GM23338 (cell line): ENCODE results near the gene PRODH2. TPM values are rescaled to one million over a fixed set of nuclear protein-coding genes. Genes with fewer than 3 reads are reported as not detected.

ENCODE experiments used
- ATAC-seq: fragments of 200-7000 bp; cut with Tn5 transposase; 3 replicates; pipeline ENCODE4 v1.9.1; 2020
- DNase-seq: peaks from one replicate; pipeline ENCODE4 v3.0.0-alpha.2; 2015; ENCODE audit warnings: low spot score
- H2AFZ ChIP-seq: fragments of 200-600 bp; sonication (generic); 2 replicates; pipeline ENCODE4 v1.8.0; 2016; ENCODE audit warnings: antibody characterized with exemption, mild to moderate bottlenecking, moderate library complexity
- H3F3A ChIP-seq: fragments of 200-600 bp; sonication (generic); replicated peaks from 2 replicates; pipeline ENCODE4 v1.8.0; 2017; ENCODE audit warnings: antibody characterized with exemption, mixed run types, low read depth
- H3K27ac ChIP-seq: fragments of 200-600 bp; sonication (generic); 2 replicates; pipeline ENCODE4 v1.6.1; 2016; ENCODE audit warnings: low read depth
- H3K27me3 ChIP-seq: fragments of 200-600 bp; sonication (generic); 2 replicates; pipeline ENCODE4 v1.8.0; 2016; ENCODE audit warnings: mild to moderate bottlenecking, mixed run types, moderate library complexity; ENCODE audit not compliant: insufficient read depth
- H3K36me3 ChIP-seq: fragments of 200-600 bp; sonication (generic); 2 replicates; pipeline ENCODE4 v1.8.0; 2016; ENCODE audit warnings: mild to moderate bottlenecking; ENCODE audit not compliant: insufficient read depth
- H3K4me1 ChIP-seq: fragments of 200-600 bp; sonication (generic); 2 replicates; pipeline ENCODE4 v1.8.0; 2016; ENCODE audit warnings: mild to moderate bottlenecking, moderate library complexity; ENCODE audit not compliant: insufficient read depth
- H3K4me2 ChIP-seq: fragments of 200-600 bp; sonication (generic); 2 replicates; pipeline ENCODE4 v1.7.1; 2017; ENCODE audit warnings: mixed run types
- H3K4me3 ChIP-seq: fragments of 200-600 bp; sonication (generic); 2 replicates; pipeline ENCODE4 v1.6.1; 2016; ENCODE audit warnings: mixed run types
- H3K79me2 ChIP-seq: fragments of 200-600 bp; sonication (generic); replicated peaks from 2 replicates; pipeline ENCODE4 v1.8.0; 2017; ENCODE audit warnings: mild to moderate bottlenecking; ENCODE audit not compliant: insufficient read depth
- H3K9me2 ChIP-seq: fragments of 200-600 bp; sonication (generic); 2 replicates; pipeline ENCODE4 v1.8.0; 2017; ENCODE audit not compliant: insufficient read depth
- H4K20me1 ChIP-seq: fragments of 200-600 bp; sonication (generic); replicated peaks from 2 replicates; pipeline ENCODE4 v1.8.0; 2017; ENCODE audit warnings: mild to moderate bottlenecking; ENCODE audit not compliant: insufficient read depth
- H3K27ac Mint-ChIP-seq: 2 replicates; pipeline ENCODE4 v1.8.0; 2020; ENCODE audit warnings: inconsistent platforms, mild to moderate bottlenecking, moderate library complexity, mixed read lengths
- H3K27me3 Mint-ChIP-seq: 3 replicates; pipeline ENCODE4 v1.8.0; 2022; ENCODE audit warnings: low read depth, mild to moderate bottlenecking, moderate library complexity, mixed read lengths, inconsistent platforms; ENCODE audit not compliant: insufficient read depth, poor library complexity
- H3K36me3 Mint-ChIP-seq: 3 replicates; pipeline ENCODE4 v1.8.0; 2021; ENCODE audit warnings: low read depth, mild to moderate bottlenecking, inconsistent platforms, moderate library complexity, mixed read lengths
- H3K4me1 Mint-ChIP-seq: 3 replicates; pipeline ENCODE4 v1.8.0; 2020; ENCODE audit warnings: mild to moderate bottlenecking, inconsistent platforms, mixed read lengths
- H3K4me3 Mint-ChIP-seq: 3 replicates; pipeline ENCODE4 v1.8.0; 2021; ENCODE audit warnings: moderate library complexity, mild to moderate bottlenecking, inconsistent platforms, mixed read lengths
- H3K9me3 Mint-ChIP-seq: 3 replicates; pipeline ENCODE4 v1.8.0; 2020; ENCODE audit warnings: moderate library complexity, mild to moderate bottlenecking, inconsistent platforms, mixed read lengths
- CREB1 ChIP-seq: fragments of 250-450 bp; sonication (Bioruptor Pico); IDR thresholded peaks from 2 replicates; pipeline ENCODE4 v1.5.0; 2020; ENCODE audit warnings: low read depth, mild to moderate bottlenecking, moderate library complexity
- JUNB ChIP-seq: IDR thresholded peaks from one replicate; pipeline ENCODE4 v1.6.1; 2016; ENCODE audit warnings: antibody characterized with exemption; ENCODE audit not compliant: unreplicated experiment
- NANOG ChIP-seq: IDR thresholded peaks from 2 replicates; pipeline ENCODE4 v1.6.1; 2016; ENCODE audit warnings: antibody characterized with exemption, borderline replicate concordance
- POLR2AphosphoS5 ChIP-seq: IDR thresholded peaks from 2 replicates; pipeline ENCODE4 v1.6.1; 2016; ENCODE audit warnings: antibody characterized with exemption, low read depth
- STAT1 ChIP-seq: IDR thresholded peaks from one replicate; pipeline ENCODE4 v1.6.1; 2016; ENCODE audit warnings: antibody characterized with exemption; ENCODE audit not compliant: unreplicated experiment
- ZNF331 ChIP-seq: fragments of 250-450 bp; sonication (Bioruptor Pico); IDR thresholded peaks from 2 replicates; pipeline ENCODE4 v1.5.0; 2020; ENCODE audit warnings: low read depth, mild to moderate bottlenecking, moderate library complexity
- polyA plus RNA-seq: library from polyadenylated mRNA; unstranded; fragments of >200 nt; fragmentation: Nextera tagmentation; extraction: Ambion mirVana; gene quantifications from 2 replicates; pipeline ENCODE4 v1.2.1, GENCODE V29; 2016
- total RNA-seq: library from RNA; depleted of rRNA; stranded (reverse); fragments of >200 nt; shearing (Covaris generic); gene quantifications from 2 replicates; pipeline ENCODE4 v1.2.3, GENCODE V29; 2014
- TF ChIP-seq, protein P1 (sequence below), 2 experiments: fragments of 200-600 bp in 1 of 2; sonication (generic) in 1 of 2; conservative IDR thresholded peaks; 2 replicates each; pipeline versions ENCODE4 v1.5.1 to v1.6.1; 2016 to 2017; ENCODE audit warnings: antibody characterized with exemption in 2 of 2, low read depth in 2 of 2, mild to moderate bottlenecking in 2 of 2, moderate library complexity in 1 of 2
- TF ChIP-seq, protein P2 (sequence below): IDR thresholded peaks from one replicate; pipeline ENCODE4 v1.6.1; 2018; ENCODE audit warnings: antibody characterized with exemption; ENCODE audit not compliant: unreplicated experiment
- TF ChIP-seq, protein P3 (sequence below): IDR thresholded peaks from 2 replicates; pipeline ENCODE4 v1.6.1; 2016; ENCODE audit warnings: antibody characterized with exemption

Gene PRODH2
- total and polyA plus RNA-seq, 2 experiments from 2014 or later = not detected

DNA sequence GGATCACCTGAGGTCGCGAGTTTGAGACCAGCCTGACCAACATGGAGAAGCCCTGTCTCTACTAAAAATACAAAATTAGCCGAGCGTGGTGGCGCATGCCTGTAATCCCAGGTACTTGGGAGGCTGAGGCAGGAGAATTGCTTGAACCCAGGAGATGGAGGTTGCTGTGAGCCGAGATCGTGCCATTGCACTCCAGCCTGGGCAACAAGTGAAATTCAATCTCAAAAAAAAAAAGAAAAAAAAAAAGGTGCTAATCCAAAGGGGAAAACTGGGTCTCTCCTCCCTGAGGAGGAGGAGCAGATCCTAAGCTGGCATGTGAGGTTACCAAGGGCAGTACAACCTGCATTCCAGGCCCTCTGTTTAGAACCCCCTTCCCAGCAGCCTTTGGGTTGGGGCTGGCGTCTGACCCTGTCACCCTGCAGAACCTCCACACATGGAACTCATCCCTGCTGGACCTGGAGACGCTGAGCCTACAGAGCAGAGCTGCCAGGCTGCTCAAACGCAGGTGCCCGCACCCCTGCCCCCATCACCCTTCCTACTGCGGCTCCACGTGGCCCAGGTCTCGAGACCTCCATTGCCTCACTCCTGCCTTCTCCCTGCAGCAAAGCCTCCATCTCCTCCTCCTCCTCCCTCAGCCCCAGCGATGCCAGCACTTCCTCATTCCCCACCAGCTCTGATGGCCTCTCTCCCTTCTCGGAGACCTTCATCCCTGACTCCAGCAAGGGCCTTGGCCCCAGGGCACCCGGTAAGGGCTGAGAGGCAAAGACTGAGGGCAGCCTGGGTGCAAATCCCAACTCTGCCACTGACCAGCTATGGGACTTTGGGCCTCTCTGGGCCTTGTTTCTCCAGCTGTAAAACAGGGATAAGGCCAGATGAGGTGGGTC lies 48.0 kb downstream of the PRODH2 start:
- no peak overlapping the region for H2AFZ ChIP-seq
- H4K20me1 ChIP-seq = peaks cover 3% of the 10 kb centered on the region; the same call in 1 of the 2 replicates
- H3K9me3 Mint-ChIP-seq = no peaks in the 10 kb centered on the region
- H3K27me3 Mint-ChIP-seq = peaks cover 6% of the 10 kb centered on the region
- peaks cover 2% of the 10 kb centered on the region for H3K79me2 ChIP-seq
- no peak overlapping the region for H3K27ac ChIP-seq
- H3K4me3 ChIP-seq = no peak overlapping the region
- peaks cover 10% of the 10 kb centered on the region for H3K4me1 Mint-ChIP-seq
- DNase-seq (no peak), ATAC-seq (no peak)
- no peak overlapping the region for H3K27ac Mint-ChIP-seq
- H3K4me2 ChIP-seq = no peak overlapping the region
- no peak overlapping the region for H3K4me3 Mint-ChIP-seq
- peaks cover 40% of the 10 kb centered on the region for H3K36me3 Mint-ChIP-seq
- TF ChIP-seq, protein P1, sequence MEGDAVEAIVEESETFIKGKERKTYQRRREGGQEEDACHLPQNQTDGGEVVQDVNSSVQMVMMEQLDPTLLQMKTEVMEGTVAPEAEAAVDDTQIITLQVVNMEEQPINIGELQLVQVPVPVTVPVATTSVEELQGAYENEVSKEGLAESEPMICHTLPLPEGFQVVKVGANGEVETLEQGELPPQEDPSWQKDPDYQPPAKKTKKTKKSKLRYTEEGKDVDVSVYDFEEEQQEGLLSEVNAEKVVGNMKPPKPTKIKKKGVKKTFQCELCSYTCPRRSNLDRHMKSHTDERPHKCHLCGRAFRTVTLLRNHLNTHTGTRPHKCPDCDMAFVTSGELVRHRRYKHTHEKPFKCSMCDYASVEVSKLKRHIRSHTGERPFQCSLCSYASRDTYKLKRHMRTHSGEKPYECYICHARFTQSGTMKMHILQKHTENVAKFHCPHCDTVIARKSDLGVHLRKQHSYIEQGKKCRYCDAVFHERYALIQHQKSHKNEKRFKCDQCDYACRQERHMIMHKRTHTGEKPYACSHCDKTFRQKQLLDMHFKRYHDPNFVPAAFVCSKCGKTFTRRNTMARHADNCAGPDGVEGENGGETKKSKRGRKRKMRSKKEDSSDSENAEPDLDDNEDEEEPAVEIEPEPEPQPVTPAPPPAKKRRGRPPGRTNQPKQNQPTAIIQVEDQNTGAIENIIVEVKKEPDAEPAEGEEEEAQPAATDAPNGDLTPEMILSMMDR (conservative IDR thresholded peaks at IDR 0.05; ENCODE audit: low read depth in 2 of 2) = no peak
- TF ChIP-seq STAT1 (no peak), POLR2AphosphoS5 (no peak)
- TF ChIP-seq, protein P2, sequence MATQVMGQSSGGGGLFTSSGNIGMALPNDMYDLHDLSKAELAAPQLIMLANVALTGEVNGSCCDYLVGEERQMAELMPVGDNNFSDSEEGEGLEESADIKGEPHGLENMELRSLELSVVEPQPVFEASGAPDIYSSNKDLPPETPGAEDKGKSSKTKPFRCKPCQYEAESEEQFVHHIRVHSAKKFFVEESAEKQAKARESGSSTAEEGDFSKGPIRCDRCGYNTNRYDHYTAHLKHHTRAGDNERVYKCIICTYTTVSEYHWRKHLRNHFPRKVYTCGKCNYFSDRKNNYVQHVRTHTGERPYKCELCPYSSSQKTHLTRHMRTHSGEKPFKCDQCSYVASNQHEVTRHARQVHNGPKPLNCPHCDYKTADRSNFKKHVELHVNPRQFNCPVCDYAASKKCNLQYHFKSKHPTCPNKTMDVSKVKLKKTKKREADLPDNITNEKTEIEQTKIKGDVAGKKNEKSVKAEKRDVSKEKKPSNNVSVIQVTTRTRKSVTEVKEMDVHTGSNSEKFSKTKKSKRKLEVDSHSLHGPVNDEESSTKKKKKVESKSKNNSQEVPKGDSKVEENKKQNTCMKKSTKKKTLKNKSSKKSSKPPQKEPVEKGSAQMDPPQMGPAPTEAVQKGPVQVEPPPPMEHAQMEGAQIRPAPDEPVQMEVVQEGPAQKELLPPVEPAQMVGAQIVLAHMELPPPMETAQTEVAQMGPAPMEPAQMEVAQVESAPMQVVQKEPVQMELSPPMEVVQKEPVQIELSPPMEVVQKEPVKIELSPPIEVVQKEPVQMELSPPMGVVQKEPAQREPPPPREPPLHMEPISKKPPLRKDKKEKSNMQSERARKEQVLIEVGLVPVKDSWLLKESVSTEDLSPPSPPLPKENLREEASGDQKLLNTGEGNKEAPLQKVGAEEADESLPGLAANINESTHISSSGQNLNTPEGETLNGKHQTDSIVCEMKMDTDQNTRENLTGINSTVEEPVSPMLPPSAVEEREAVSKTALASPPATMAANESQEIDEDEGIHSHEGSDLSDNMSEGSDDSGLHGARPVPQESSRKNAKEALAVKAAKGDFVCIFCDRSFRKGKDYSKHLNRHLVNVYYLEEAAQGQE = no peak
- H3K4me1 ChIP-seq = peaks cover 8% of the 10 kb centered on the region; the same call in 1 of the 2 replicates
- H3K36me3 ChIP-seq = peaks cover 6% of the 10 kb centered on the region; the same call in 1 of the 2 replicates
- H3F3A ChIP-seq = peaks cover 7% of the 10 kb centered on the region; the same call in 1 of the 2 replicates
- H3K27me3 ChIP-seq = no peaks in the 10 kb centered on the region
- H3K9me2 ChIP-seq = no peaks in the 10 kb centered on the region

DNA sequence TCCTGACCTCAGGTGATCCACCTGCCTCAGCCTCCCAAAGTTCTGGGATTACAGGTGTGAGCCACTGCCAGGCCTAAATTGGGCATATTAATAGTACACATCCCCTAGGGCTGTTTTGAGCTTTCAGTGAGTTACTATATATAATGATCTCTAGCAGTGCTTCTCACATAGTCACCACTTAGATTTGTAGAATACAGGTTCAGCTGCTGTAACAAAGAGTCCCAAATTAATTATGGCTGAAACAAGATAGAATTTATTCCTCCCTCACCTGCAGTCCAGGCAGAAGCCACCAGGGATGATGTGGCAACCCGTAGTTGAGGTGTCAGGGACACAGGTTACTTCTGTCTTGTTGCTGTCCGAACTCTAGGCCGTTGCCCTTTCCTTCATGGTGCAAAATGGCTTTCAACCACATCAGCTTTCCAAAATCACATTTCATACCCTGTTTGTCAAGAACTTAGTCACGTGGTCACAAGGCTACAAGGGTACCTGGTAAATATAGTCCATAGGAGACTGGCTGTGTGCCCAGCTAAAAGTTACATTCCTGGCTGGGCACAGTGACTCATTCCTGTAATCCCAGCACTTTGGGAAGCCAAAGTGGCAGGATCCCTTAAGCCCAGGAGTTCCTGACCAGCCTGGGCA lies 51.8 kb downstream of the PRODH2 start:
- no peak overlapping the region for H3K4me3 Mint-ChIP-seq
- peaks cover 23% of the 10 kb centered on the region for H3K27me3 Mint-ChIP-seq
- TF ChIP-seq CREB1 (CRISPR knock-in tag) (no peak), JUNB (no peak), NANOG (no peak), POLR2AphosphoS5 (no peak), ZNF331 (CRISPR knock-in tag) (no peak)
- TF ChIP-seq, protein P3, sequence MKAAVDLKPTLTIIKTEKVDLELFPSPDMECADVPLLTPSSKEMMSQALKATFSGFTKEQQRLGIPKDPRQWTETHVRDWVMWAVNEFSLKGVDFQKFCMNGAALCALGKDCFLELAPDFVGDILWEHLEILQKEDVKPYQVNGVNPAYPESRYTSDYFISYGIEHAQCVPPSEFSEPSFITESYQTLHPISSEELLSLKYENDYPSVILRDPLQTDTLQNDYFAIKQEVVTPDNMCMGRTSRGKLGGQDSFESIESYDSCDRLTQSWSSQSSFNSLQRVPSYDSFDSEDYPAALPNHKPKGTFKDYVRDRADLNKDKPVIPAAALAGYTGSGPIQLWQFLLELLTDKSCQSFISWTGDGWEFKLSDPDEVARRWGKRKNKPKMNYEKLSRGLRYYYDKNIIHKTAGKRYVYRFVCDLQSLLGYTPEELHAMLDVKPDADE = no peak

More for the DNA sequence above, 51.8 kb downstream of the PRODH2 start:
- Histone ChIP-seq H3K27me3 (peaks cover 15% of the 10 kb centered on the region), H3K36me3 (peaks cover 6% of the 10 kb centered on the region; the same call in 1 of the 2 replicates), H3K4me1 (peaks cover 4% of the 10 kb centered on the region), H3K27ac (no peak overlapping the region), H4K20me1 (peaks cover 3% of the 10 kb centered on the region), H3K9me2 (no peaks in the 10 kb centered on the region), H3F3A (peaks cover 9% of the 10 kb centered on the region; the same call in 1 of the 2 replicates), H3K79me2 (peaks cover 13% of the 10 kb centered on the region), H3K4me2 (no peak overlapping the region), H2AFZ (no peak overlapping the region), H3K4me3 (no peak overlapping the region)
- DNase-seq (no peak), ATAC-seq (no peak)
- Mint-ChIP-seq H3K9me3 (no peaks in the 10 kb centered on the region; the same call in 2 of the 3 replicates), H3K4me1 (peaks cover 11% of the 10 kb centered on the region), H3K36me3 (peaks cover 39% of the 10 kb centered on the region), H3K27ac (no peak overlapping the region)
